HepG2 (cell line): ENCODE data around the gene NAPG. TPM values are rescaled to one million over a fixed set of nuclear protein-coding genes. Genes with fewer than 3 reads are reported as not detected.

Source experiments
- ATAC-seq: fragments of 200-7000 bp; cut with Tn5 transposase; 3 replicates; pipeline ENCODE4 v1.9.1; 2020; ENCODE audit warnings: mild to moderate bottlenecking, moderate library complexity
- BruUV-seq: library from RNA; stranded (reverse); fragments of 400-500 nt; replicated peaks from 2 replicates; lab custom pipeline; 2021; lab: Mats Ljungman, UMichigan
- CTCF ChIA-PET: fragments of 300-600 bp; formaldehyde crosslinking; extraction: SDS; loops from one replicate; lab custom pipeline; 2021; ENCODE audit warnings: low total read pairs, inconsistent platforms, low intra/inter-chr PET ratio; lab: Yijun Ruan, JAX
- POLR2A ChIA-PET: fragments of 350-600 bp; sonication (Branson Sonifier 250); formaldehyde crosslinking; loops from one replicate; lab custom pipeline; 2020; ENCODE audit warnings: antibody characterized with exemption, inconsistent platforms; lab: Yijun Ruan, JAX
- DNase-seq: peaks from one replicate; pipeline ENCODE4 v3.0.0-alpha.2; 2015; ENCODE audit warnings: low spot score
- FAIRE-seq: peaks from 3 replicates; lab custom pipeline; 2011; peaks lifted over from hg19 to GRCh38; lab: Jason Lieb, UNC
- H2AFZ ChIP-seq: one replicate; pipeline ENCODE4 v1.6.1; 2011; ENCODE audit warnings: low read length, inconsistent platforms
- H3K27ac ChIP-seq: fragments of 300-600 bp; 3 replicates; pipeline ENCODE4 v1.8.0; 2011; ENCODE audit warnings: mixed run types, mild to moderate bottlenecking, mixed read lengths, low read length, inconsistent platforms; ENCODE audit not compliant: insufficient read depth; ENCODE audit errors: extremely low read length
- H3K27me3 ChIP-seq, 2 experiments: fragments of 200-600 bp in 1 of 2; 2 replicates in 1 of 2; 3 replicates in 1 of 2; pipeline versions ENCODE4 v1.6.0 to v1.8.0; 2011; ENCODE audit warnings: low read length in 2 of 2, mild to moderate bottlenecking in 2 of 2, moderate library complexity in 2 of 2, inconsistent platforms in 1 of 2; ENCODE audit not compliant: insufficient read depth in 2 of 2, control insufficient read depth in 1 of 2
- H3K36me3 ChIP-seq, 2 experiments: fragments of 200-600 bp in 1 of 2; replicated peaks in 1 of 2; 2 replicates in 1 of 2; 3 replicates in 1 of 2; pipeline versions ENCODE4 v1.5.1 to v1.8.0; 2011; ENCODE audit warnings: low read length in 2 of 2, inconsistent platforms in 1 of 2; ENCODE audit not compliant: insufficient read depth in 2 of 2, control insufficient read depth in 1 of 2
- H3K4me1 ChIP-seq: 2 replicates; pipeline ENCODE4 v1.5.1; 2012; ENCODE audit warnings: low read length, inconsistent platforms; ENCODE audit not compliant: insufficient read depth
- H3K4me2 ChIP-seq: 2 replicates; pipeline ENCODE4 v1.6.0; 2011; ENCODE audit warnings: low read depth, low read length, inconsistent platforms
- H3K4me3 ChIP-seq, 3 experiments: fragments of 200-600 bp in 1 of 3; sonication (generic), shearing (Covaris generic) in 1 of 3; replicated peaks in 1 of 3; 2 replicates each; pipeline ENCODE4 v1.5.1; 2011 to 2016; ENCODE audit warnings: low read length in 3 of 3, inconsistent platforms in 2 of 3, low read depth in 2 of 3, mild to moderate bottlenecking in 2 of 3, control low read depth in 1 of 3, mixed read lengths in 1 of 3; ENCODE audit not compliant: insufficient read depth in 1 of 3
- H3K79me2 ChIP-seq: one replicate; pipeline ENCODE4 v1.6.1; 2011; ENCODE audit warnings: low read length, inconsistent platforms; ENCODE audit not compliant: insufficient read depth
- H3K9ac ChIP-seq: 2 replicates; pipeline ENCODE4 v1.6.0; 2011; ENCODE audit warnings: mild to moderate bottlenecking, low read depth, low read length, inconsistent platforms; ENCODE audit not compliant: insufficient read depth
- H3K9me3 ChIP-seq: 2 replicates; pipeline ENCODE4 v1.5.1; 2012; ENCODE audit warnings: mild to moderate bottlenecking, low read length
- H4K20me1 ChIP-seq: 2 replicates; pipeline ENCODE4 v1.6.0; 2011; ENCODE audit warnings: inconsistent platforms, mild to moderate bottlenecking, low read length, moderate library complexity; ENCODE audit not compliant: insufficient read depth
- ADNP ChIP-seq: sonication (generic); formaldehyde crosslinking; IDR thresholded peaks from 2 replicates; pipeline ENCODE4 v1.4.0; 2020; ENCODE audit warnings: missing genetic modification reagents
- ATF6 ChIP-seq: sonication (generic); formaldehyde crosslinking; conservative IDR thresholded peaks from 2 replicates; pipeline ENCODE4 v1.4.0; 2020; ENCODE audit warnings: missing genetic modification reagents
- DMAP1 ChIP-seq: IDR thresholded peaks from 2 replicates; pipeline ENCODE4 v1.6.1; 2016
- NCOA1 ChIP-seq: sonication (generic); formaldehyde crosslinking; IDR thresholded peaks from 2 replicates; pipeline ENCODE4 v1.9.0; 2021; ENCODE audit warnings: missing genetic modification reagents
- ZBTB1 ChIP-seq: sonication (generic); formaldehyde crosslinking; IDR thresholded peaks from 2 replicates; pipeline ENCODE4 v1.4.0; 2020; ENCODE audit warnings: missing genetic modification reagents, borderline replicate concordance
- ZFP90 ChIP-seq: sonication (generic); formaldehyde crosslinking; IDR thresholded peaks from 2 replicates; pipeline ENCODE4 v1.8.0; 2022; ENCODE audit warnings: missing genetic modification reagents, mild to moderate bottlenecking, inconsistent platforms, borderline replicate concordance
- ZNF350 ChIP-seq: sonication (generic); formaldehyde crosslinking; IDR thresholded peaks from 2 replicates; pipeline ENCODE4 v1.4.0; 2020; ENCODE audit warnings: mild to moderate bottlenecking, low read depth, missing genetic modification reagents, borderline replicate concordance
- ZNF468 ChIP-seq: sonication (generic); formaldehyde crosslinking; IDR thresholded peaks from 2 replicates; pipeline ENCODE4 v1.8.0; 2022; ENCODE audit warnings: mild to moderate bottlenecking, moderate library complexity, missing genetic modification reagents
- WGBS: methylation state at CpG from one replicate; pipeline ENCODE4 v1.1.6; 2017; ENCODE audit warnings: low lambda C conversion rate; 5-methylcytosine and 5-hydroxymethylcytosine counted together
- in situ Hi-C: cut with HindIII; loops from 2 replicates; pipeline ENCODE4 v1.10.0; 2017; ENCODE audit warnings: low pct_unique_long_range_greater_than_20kb; ENCODE audit not compliant: extremely low pct_ligation_motif_present
- intact Hi-C: fragments of 100-400 bp; cut with micrococcal nuclease; formaldehyde crosslinking; loops from one replicate; pipeline ENCODE4 v1.10.0; 2022; ENCODE audit not compliant: unreplicated experiment
- polyA plus RNA-seq, 8 experiments: library from polyadenylated mRNA; depleted of rRNA in 3 of 8; stranded (reverse) in 7 of 8; unstranded in 1 of 8; fragments of >200 nt; fragmentation: Illumina TruSeq in 4 of 8; extraction: Trizol in 4 of 8; gene quantifications; 2 replicates each; pipeline versions ENCODE4 v1.2.1 to v1.2.3, GENCODE V29; 2011 to 2016; ENCODE audit warnings: low read depth in 4 of 8, missing spikeins in 1 of 8, mixed read lengths in 1 of 8; ENCODE audit not compliant: insufficient read depth in 1 of 8
- total RNA-seq, 5 experiments: library from RNA; depleted of rRNA; stranded (reverse); fragments of >200 nt; fragmentation: Illumina TruSeq; extraction: Trizol; gene quantifications; 2 replicates each; pipeline ENCODE4 v1.2.3, GENCODE V29; 2016; ENCODE audit warnings: low read depth in 1 of 5
- TF ChIP-seq, protein P1 (sequence below): sonication (generic); formaldehyde crosslinking; IDR thresholded peaks from 2 replicates; pipeline ENCODE4 v1.4.0; 2020; ENCODE audit warnings: mild to moderate bottlenecking, missing genetic modification reagents
- TF ChIP-seq, protein P2 (sequence below): sonication (generic); formaldehyde crosslinking; IDR thresholded peaks from 2 replicates; pipeline ENCODE4 v1.8.0; 2022; ENCODE audit warnings: missing genetic modification reagents, mild to moderate bottlenecking, borderline replicate concordance
- TF ChIP-seq, protein P3 (sequence below): sonication (generic); formaldehyde crosslinking; conservative IDR thresholded peaks from 2 replicates; pipeline ENCODE4 v1.4.0; 2020; ENCODE audit warnings: mild to moderate bottlenecking, missing genetic modification reagents, moderate library complexity

Gene NAPG
- total and polyA plus RNA-seq, 2 of the 13 experiments (the other 11 are each of a cell fraction or from before 2014, with no cell fraction given), result 19.8 to 34.4 TPM

GRCh38 chr18:10524507-10525370 is 1.1 kb upstream of the NAPG start (continued):
- TF ChIP-seq, protein P1, sequence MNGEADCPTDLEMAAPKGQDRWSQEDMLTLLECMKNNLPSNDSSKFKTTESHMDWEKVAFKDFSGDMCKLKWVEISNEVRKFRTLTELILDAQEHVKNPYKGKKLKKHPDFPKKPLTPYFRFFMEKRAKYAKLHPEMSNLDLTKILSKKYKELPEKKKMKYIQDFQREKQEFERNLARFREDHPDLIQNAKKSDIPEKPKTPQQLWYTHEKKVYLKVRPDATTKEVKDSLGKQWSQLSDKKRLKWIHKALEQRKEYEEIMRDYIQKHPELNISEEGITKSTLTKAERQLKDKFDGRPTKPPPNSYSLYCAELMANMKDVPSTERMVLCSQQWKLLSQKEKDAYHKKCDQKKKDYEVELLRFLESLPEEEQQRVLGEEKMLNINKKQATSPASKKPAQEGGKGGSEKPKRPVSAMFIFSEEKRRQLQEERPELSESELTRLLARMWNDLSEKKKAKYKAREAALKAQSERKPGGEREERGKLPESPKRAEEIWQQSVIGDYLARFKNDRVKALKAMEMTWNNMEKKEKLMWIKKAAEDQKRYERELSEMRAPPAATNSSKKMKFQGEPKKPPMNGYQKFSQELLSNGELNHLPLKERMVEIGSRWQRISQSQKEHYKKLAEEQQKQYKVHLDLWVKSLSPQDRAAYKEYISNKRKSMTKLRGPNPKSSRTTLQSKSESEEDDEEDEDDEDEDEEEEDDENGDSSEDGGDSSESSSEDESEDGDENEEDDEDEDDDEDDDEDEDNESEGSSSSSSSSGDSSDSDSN (CRISPR knock-in tag), result no peak
- TF ChIP-seq ZNF350 (CRISPR knock-in tag) (no peak), ADNP (CRISPR knock-in tag) (no peak)
- TF ChIP-seq, protein P2, sequence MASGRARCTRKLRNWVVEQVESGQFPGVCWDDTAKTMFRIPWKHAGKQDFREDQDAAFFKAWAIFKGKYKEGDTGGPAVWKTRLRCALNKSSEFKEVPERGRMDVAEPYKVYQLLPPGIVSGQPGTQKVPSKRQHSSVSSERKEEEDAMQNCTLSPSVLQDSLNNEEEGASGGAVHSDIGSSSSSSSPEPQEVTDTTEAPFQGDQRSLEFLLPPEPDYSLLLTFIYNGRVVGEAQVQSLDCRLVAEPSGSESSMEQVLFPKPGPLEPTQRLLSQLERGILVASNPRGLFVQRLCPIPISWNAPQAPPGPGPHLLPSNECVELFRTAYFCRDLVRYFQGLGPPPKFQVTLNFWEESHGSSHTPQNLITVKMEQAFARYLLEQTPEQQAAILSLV (CRISPR knock-in tag), result no peak

- H3K4me3 ChIP-seq, result peak overlapping the region; percentile 29 to 94 (median 93)
- FAIRE-seq (no peak), DNase-seq (no peak), ATAC-seq (no peak)
- peak overlapping the region; percentile 73 for H3K4me2 ChIP-seq
- peak overlapping the region; percentile 81 for H3K27ac ChIP-seq
- peaks cover 0 to 4% of the 10 kb centered on the region in 2 experiments; a peak in 2 of 5 replicates for H3K27me3 ChIP-seq
- no peaks in the 10 kb centered on the region for H3K36me3 ChIP-seq
- H3K79me2 ChIP-seq, result peaks cover 39% of the 10 kb centered on the region
- peaks cover 40% of the 10 kb centered on the region for H3K4me1 ChIP-seq
- H2AFZ ChIP-seq, result peak overlapping the region; percentile 67
- in situ Hi-C loops (no loop called here), intact Hi-C loops (no loop called here)
- CTCF ChIA-PET, result no interaction called here
- peak overlapping the region; percentile 83 for H3K9ac ChIP-seq
- POLR2A ChIA-PET, result interaction anchor here (0.7 to 1.3 kb wide), 3 partner anchors 10 to 384 kb away, joined by 3 to 6 read pairs (median 3); no protein-coding TSS in a partner anchor
- peaks cover 6% of the 10 kb centered on the region for H4K20me1 ChIP-seq
- WGBS, result 59% methylated on average over 7 of the region's 7 CpGs
- H3K9me3 ChIP-seq, result no peaks in the 10 kb centered on the region
- BruUV-seq, result no TSS peak
- TF ChIP-seq DMAP1 (CRISPR knock-in tag), result no peak
- TF ChIP-seq NCOA1 (CRISPR knock-in tag), result no peak
- no peak for TF ChIP-seq ZBTB1 (CRISPR knock-in tag)
- no peak for TF ChIP-seq ZNF468 (CRISPR knock-in tag)
- no peak for TF ChIP-seq ZFP90 (CRISPR knock-in tag)
- no peak for TF ChIP-seq ATF6 (CRISPR knock-in tag)
- TF ChIP-seq, protein P3, sequence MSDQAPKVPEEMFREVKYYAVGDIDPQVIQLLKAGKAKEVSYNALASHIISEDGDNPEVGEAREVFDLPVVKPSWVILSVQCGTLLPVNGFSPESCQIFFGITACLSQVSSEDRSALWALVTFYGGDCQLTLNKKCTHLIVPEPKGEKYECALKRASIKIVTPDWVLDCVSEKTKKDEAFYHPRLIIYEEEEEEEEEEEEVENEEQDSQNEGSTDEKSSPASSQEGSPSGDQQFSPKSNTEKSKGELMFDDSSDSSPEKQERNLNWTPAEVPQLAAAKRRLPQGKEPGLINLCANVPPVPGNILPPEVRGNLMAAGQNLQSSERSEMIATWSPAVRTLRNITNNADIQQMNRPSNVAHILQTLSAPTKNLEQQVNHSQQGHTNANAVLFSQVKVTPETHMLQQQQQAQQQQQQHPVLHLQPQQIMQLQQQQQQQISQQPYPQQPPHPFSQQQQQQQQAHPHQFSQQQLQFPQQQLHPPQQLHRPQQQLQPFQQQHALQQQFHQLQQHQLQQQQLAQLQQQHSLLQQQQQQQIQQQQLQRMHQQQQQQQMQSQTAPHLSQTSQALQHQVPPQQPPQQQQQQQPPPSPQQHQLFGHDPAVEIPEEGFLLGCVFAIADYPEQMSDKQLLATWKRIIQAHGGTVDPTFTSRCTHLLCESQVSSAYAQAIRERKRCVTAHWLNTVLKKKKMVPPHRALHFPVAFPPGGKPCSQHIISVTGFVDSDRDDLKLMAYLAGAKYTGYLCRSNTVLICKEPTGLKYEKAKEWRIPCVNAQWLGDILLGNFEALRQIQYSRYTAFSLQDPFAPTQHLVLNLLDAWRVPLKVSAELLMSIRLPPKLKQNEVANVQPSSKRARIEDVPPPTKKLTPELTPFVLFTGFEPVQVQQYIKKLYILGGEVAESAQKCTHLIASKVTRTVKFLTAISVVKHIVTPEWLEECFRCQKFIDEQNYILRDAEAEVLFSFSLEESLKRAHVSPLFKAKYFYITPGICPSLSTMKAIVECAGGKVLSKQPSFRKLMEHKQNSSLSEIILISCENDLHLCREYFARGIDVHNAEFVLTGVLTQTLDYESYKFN (CRISPR knock-in tag), result no peak
Measured at GRCh38 chr18:10525371-10525691, 496 bp upstream of the NAPG start.
